Measurements from ENCODE around the gene TM2D3. TPM values are rescaled to one million over a fixed set of nuclear protein-coding genes. Genes with fewer than 3 reads are reported as not detected.

Gene TM2D3
- total RNA-seq (10 to 100 TPM; 46.8 to 97.4 (median 55.1) TPM), polyA plus RNA-seq (10 to 100 TPM; 33.6 to 42.3 (median 36.2) TPM)
- long read RNA-seq, donor 1, transcript TM2D3-208 (2 exons, 2,133 nt) = major isoform, 5 of 21 reads
- long read RNA-seq, donor 1, partial matches to known transcripts = 8 of 21 reads
- long read RNA-seq, donor 1, other reads (novel, unspliced or antisense) = 0 of 21 reads
- long read RNA-seq, donor 2, transcript TM2D3-202 (5 exons, 1,329 nt) = major isoform, 13 of 24 reads
- long read RNA-seq, donor 2, partial matches to known transcripts = 0 of 24 reads
- long read RNA-seq, donor 2, other reads (novel, unspliced or antisense) = 0 of 24 reads

- H3K27me3 ChIP-seq (replicated peaks in 1 of 7) = no peaks in the 10 kb centered on the region
- H3K4me1 ChIP-seq = peaks cover 22 to 68% (median 48%) of the 10 kb centered on the region in 6 donors
- TF ChIP-seq POLR2A (IDR thresholded peaks at IDR 0.05) = peak; percentile 80 to 95 (median 85)
- peak; percentile 98 to 99 (median 98) for TF ChIP-seq POLR2AphosphoS5 (IDR thresholded peaks at IDR 0.05)
- peak; percentile 91 to 97 (median 95) for TF ChIP-seq CTCF (IDR thresholded peaks at IDR 0.05 in 8 of 11, conservative IDR thresholded peaks at IDR 0.05 in 3 of 11)
- H3K36me3 ChIP-seq = peaks cover 0 to 46% (median 21%) of the 10 kb centered on the region in 6 donors
- H3K9me3 ChIP-seq = no peaks in the 10 kb centered on the region
- DNase-seq = peak; percentile 99
- peak within 1 kb of the TSS; percentile 98 to 100 (median 99) for H3K27ac ChIP-seq
- intact Hi-C loops (cut with DNase I; ENCODE audit: low total_unique reads) = no loop called here
- WGBS, 5 donors = 0 to 1% (median 1%) methylated on average over 53 to 75 of the region's 75 CpGs
- H3K4me3 ChIP-seq = peak within 1 kb of the TSS; percentile 50 to 98 (median 80)
These were observed at the start of gene TM2D3 for GRCh38 chr15:101652098-101652785. TSS of gene TM2D3 (minus strand) at chr15:101652381. CDS start at chr15:101652361, 20 bp downstream.

- Histone ChIP-seq H3K4me1 (peaks cover 0 to 24% (median 0%) of the 10 kb centered on the region in 6 donors), H3K36me3 (peaks cover 0 to 100% (median 69%) of the 10 kb centered on the region in 6 donors), H3K27ac (no peak overlapping the region), H3K9me3 (no peaks in the 10 kb centered on the region), H3K27me3 (replicated peaks in 1 of 7) (no peaks in the 10 kb centered on the region), H3K4me3 (no peak overlapping the region)
- intact Hi-C loops (cut with DNase I; ENCODE audit: low total_unique reads) = no loop called here
- DNase-seq = no peak
- 90 to 94% (median 91%) methylated on average over 2 of the region's 2 CpGs for WGBS, 5 donors
- TF ChIP-seq CTCF (IDR thresholded peaks at IDR 0.05 in 8 of 11, conservative IDR thresholded peaks at IDR 0.05 in 3 of 11) = no peak
- TF ChIP-seq POLR2A (IDR thresholded peaks at IDR 0.05) = no peak
- no peak for TF ChIP-seq POLR2AphosphoS5 (IDR thresholded peaks at IDR 0.05)
These were observed 46.1 kb upstream of the TM2D3 start for GRCh38 chr15:101698314-101698713.

GRCh38 chr15:101697488-101697887 lies 45.3 kb upstream of the TM2D3 start:
- DNase-seq = no peak
- intact Hi-C loops (cut with DNase I; ENCODE audit: low total_unique reads) = no loop called here
- 84 to 92% (median 87%) methylated on average over 7 of the region's 7 CpGs for WGBS, 5 donors

More at GRCh38 chr15:101697488-101697887, 45.3 kb upstream of the TM2D3 start:
- H3K36me3 ChIP-seq = peaks cover 0 to 100% (median 61%) of the 10 kb centered on the region in 6 donors
- no peaks in the 10 kb centered on the region for H3K27me3 ChIP-seq (replicated peaks in 1 of 7)
- peaks cover 0 to 20% (median 0%) of the 10 kb centered on the region in 6 donors for H3K4me1 ChIP-seq
- no peak overlapping the region for H3K4me3 ChIP-seq
- no peak for TF ChIP-seq CTCF (IDR thresholded peaks at IDR 0.05 in 8 of 11, conservative IDR thresholded peaks at IDR 0.05 in 3 of 11)
- no peak for TF ChIP-seq POLR2A (IDR thresholded peaks at IDR 0.05)
- TF ChIP-seq POLR2AphosphoS5 (IDR thresholded peaks at IDR 0.05) = no peak
- no peak overlapping the region for H3K27ac ChIP-seq
- no peaks in the 10 kb centered on the region for H3K9me3 ChIP-seq

All from spleen (tissue), 13 donors.